T-cell (primary cell): ENCODE data around the gene CEP350. TPM values are rescaled to one million over a fixed set of nuclear protein-coding genes. Genes with fewer than 3 reads are reported as not detected.

Source experiments
- ATAC-seq, 4 experiments: fragments of 200-7000 bp in 3 of 4; fragments of 150-1000 bp in 1 of 4; cut with Tn5 transposase; replicated peaks in 1 of 4; 1 replicate in 3 of 4; 2 replicates in 1 of 4; pipeline ENCODE4 v1.10.0; 2021; ENCODE audit warnings: moderate library complexity in 3 of 4, mild to moderate bottlenecking in 2 of 4, moderate number of reproducible peaks in 1 of 4
- CTCF ChIA-PET, 2 donors: fragments of 300-600 bp; sonication (Branson Sonifier 250); formaldehyde crosslinking; loops; one replicate each; lab custom pipeline; 2022; ENCODE audit warnings: antibody characterized with exemption in 2 of 2; lab: Charles Lee
- POLR2A ChIA-PET, 2 donors: fragments of 300-600 bp; sonication (Branson Sonifier 250); formaldehyde crosslinking; loops; one replicate each; lab custom pipeline; 2022; ENCODE audit warnings: antibody characterized with exemption in 2 of 2; lab: Charles Lee
- DNase-seq, 35 experiments: peaks; one replicate each; pipeline versions ENCODE4 v3.0.0 to v3.0.0-alpha.2; 2013 to 2023
- H3K27ac ChIP-seq: one replicate; pipeline ENCODE4 v1.5.1; 2013; ENCODE audit warnings: low read length
- H3K27me3 ChIP-seq, 2 experiments: replicated peaks in 1 of 2; 1 replicate in 1 of 2; 2 replicates in 1 of 2; pipeline versions ENCODE4 v1.6.1 to v1.7.0; 2013; ENCODE audit warnings: low read length in 1 of 2, mixed read lengths in 1 of 2; ENCODE audit not compliant: control insufficient read depth in 2 of 2, insufficient read depth in 2 of 2; ENCODE audit errors: extremely low read depth in 1 of 2
- H3K36me3 ChIP-seq, 2 donors: 1 replicate in 1 of 2; 2 replicates in 1 of 2; pipeline versions ENCODE4 v1.6.1 to v1.7.0; 2013; ENCODE audit warnings: low read length in 1 of 2; ENCODE audit not compliant: control insufficient read depth in 2 of 2, insufficient read depth in 1 of 2; ENCODE audit errors: extremely low read depth in 1 of 2
- H3K4me1 ChIP-seq, 2 experiments: 1 replicate in 1 of 2; 2 replicates in 1 of 2; pipeline versions ENCODE4 v1.6.1 to v1.7.0; 2013; ENCODE audit warnings: low read length in 2 of 2, mixed read lengths in 1 of 2; ENCODE audit not compliant: insufficient read depth in 2 of 2, control insufficient read depth in 1 of 2; ENCODE audit errors: extremely low read depth in 1 of 2
- H3K4me3 ChIP-seq, 2 donors: 1 replicate in 1 of 2; 2 replicates in 1 of 2; pipeline versions ENCODE4 v1.5.1 to v1.7.0; 2013; ENCODE audit warnings: mild to moderate bottlenecking in 2 of 2, low read length in 1 of 2, moderate library complexity in 1 of 2; ENCODE audit not compliant: control insufficient read depth in 1 of 2; ENCODE audit errors: extremely low read depth in 1 of 2
- H3K9me3 ChIP-seq: 2 replicates; pipeline ENCODE4 v1.7.0; 2013
- H3K27ac Mint-ChIP-seq, 2 donors: one replicate each; pipeline ENCODE4 v1.8.0; 2020 to 2021; ENCODE audit warnings: mild to moderate bottlenecking in 2 of 2, mixed read lengths in 2 of 2
- H3K27me3 Mint-ChIP-seq, 2 donors: one replicate each; pipeline ENCODE4 v1.8.0; 2021 to 2022; ENCODE audit warnings: mixed read lengths in 2 of 2
- H3K36me3 Mint-ChIP-seq: one replicate; pipeline ENCODE4 v1.8.0; 2021; ENCODE audit warnings: mixed read lengths
- H3K4me1 Mint-ChIP-seq, 3 donors: one replicate each; pipeline ENCODE4 v1.8.0; 2020 to 2022; ENCODE audit warnings: mixed read lengths in 3 of 3, mild to moderate bottlenecking in 1 of 3
- H3K4me3 Mint-ChIP-seq, 3 donors: one replicate each; pipeline ENCODE4 v1.8.0; 2020 to 2022; ENCODE audit warnings: mild to moderate bottlenecking in 3 of 3, mixed read lengths in 3 of 3, moderate library complexity in 3 of 3
- H3K9me3 Mint-ChIP-seq, 3 donors: one replicate each; pipeline ENCODE4 v1.8.0; 2020 to 2022; ENCODE audit warnings: mixed read lengths in 3 of 3
- WGBS: methylation state at CpG from one replicate; pipeline ENCODE4 v1.1.5; 2013; ENCODE audit warnings: missing lambda C conversion rate; ENCODE audit not compliant: insufficient coverage; 5-methylcytosine and 5-hydroxymethylcytosine counted together
- total RNA-seq, 35 experiments: library from RNA in 6 of 35; stranded (reverse) in 6 of 35; fragments of 120-200 nt in 1 of 35; gene quantifications; one replicate each; pipeline versions ENCODE4 v1.2.1 to v1.2.4 and lab custom pipeline; 2013 to 2026

The CEP350 gene
- total RNA-seq, 5 donors from 2014 or later (not counting 1 experiment from before 2014, with no cell fraction given) = 62.1 to 81.3 (median 72.3) TPM

DNA sequence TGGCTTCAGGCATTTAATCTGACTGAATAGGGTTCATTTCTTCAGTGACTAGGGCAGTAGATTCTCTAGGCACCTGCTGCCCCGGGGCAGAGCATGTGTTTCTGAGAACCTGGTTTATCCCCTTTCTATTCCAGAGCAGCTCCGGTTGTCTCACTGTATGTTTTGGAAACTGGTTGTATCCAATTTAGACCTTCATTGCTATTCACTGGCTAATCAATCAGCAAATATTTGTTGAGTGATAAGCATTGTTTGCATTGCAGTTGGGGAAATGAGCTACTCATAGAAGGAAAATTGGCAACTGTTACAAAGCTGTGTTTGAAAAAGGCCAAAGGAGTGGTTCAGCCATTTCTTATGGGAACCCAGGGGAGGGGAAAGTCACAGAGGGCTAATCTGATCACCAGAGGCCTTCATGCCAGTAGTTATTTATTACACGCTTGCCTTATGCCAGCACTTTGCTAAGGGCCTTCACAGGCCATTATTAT, 203.0 kb downstream of the CEP350 start:
- ChIA-PET POLR2A (interaction anchor here in 1 of 2 donors (0.6 kb wide), 1 partner anchor 92 kb away, joined by 4 read pairs; no protein-coding TSS in a partner anchor), CTCF (interaction anchor here in 1 of 2 donors (0.5 to 1.3 kb wide), 5 partner anchors 140 to 474 kb away, joined by 3 to 4 read pairs (median 3); partner anchors contain the start of gene XPR1)
- Histone ChIP-seq H3K27ac (no peak overlapping the region), H3K27me3 (no peaks in the 10 kb centered on the region), H3K36me3 (no peaks in the 10 kb centered on the region), H3K9me3 (no peaks in the 10 kb centered on the region), H3K4me1 (peaks cover 7 to 16% of the 10 kb centered on the region in 2 experiments), H3K4me3 (no peak overlapping the region)
- Mint-ChIP-seq H3K27me3 (no peaks in the 10 kb centered on the region), H3K27ac (no peak overlapping the region), H3K9me3 (no peaks in the 10 kb centered on the region), H3K4me1 (peaks cover 25 to 54% (median 45%) of the 10 kb centered on the region in 3 donors), H3K36me3 (peaks cover 2% of the 10 kb centered on the region), H3K4me3 (no peak overlapping the region)
- WGBS = no CpG with 5 or more reads among the region's 3 CpGs
- no peak for DNase-seq
- no peak for ATAC-seq

DNA sequence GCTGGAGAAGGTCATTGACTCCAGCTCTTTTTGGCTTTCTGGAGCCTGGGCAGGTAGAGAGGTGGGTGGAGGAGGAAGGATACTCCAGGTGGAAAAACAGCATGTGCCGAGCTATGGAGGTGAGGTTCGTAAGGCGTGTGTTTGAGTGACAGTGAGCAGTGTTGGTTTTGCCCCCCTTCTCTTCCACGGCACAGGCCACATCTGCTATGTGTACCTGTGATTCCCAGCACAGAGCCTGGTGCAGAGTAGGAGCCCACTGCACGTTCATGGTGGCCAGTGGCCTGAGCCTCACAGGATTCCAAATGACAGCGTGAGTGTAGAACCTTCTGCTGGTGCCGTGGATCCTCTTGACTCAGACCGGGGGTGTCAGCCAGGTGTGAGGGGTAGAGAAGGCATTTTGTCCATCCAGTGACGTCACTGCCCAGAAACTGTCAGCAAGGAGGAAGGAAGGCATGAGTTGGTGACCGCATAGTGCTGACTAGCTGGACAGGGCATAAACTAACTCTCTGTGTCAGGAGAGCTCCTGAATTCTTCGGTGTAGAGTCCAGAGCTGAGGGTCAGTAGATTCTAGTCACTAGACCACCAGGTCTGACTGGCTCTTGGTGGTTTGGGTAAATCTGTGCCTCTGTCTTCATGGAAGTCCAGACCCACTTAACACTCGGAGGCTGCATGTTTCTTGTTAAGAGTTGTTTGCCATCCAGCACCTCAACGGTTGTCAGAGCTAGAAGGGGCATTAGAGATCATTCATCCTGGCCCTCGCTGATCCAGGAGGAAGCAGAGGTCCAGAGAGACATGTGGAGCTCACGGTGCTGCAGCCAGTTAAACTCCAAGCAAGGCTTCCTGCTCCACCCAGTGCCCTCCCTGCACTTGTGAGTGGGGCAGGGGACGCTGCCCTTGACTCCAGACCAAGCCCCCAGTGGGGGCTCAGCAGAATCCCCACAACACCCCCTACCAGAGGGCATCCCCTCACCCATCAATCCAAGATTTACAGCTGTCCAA, 203.8 kb downstream of the CEP350 start:
- no peaks in the 10 kb centered on the region for H3K36me3 ChIP-seq
- no peaks in the 10 kb centered on the region for H3K27me3 ChIP-seq
- H3K9me3 Mint-ChIP-seq = no peaks in the 10 kb centered on the region
- ChIA-PET POLR2A (no interaction called here), CTCF (interaction anchor here (0.6 to 1.3 kb wide), 5 partner anchors 10 to 452 kb away, joined by 3 read pairs; no protein-coding TSS in a partner anchor)
- no peak overlapping the region for H3K4me3 Mint-ChIP-seq
- H3K9me3 ChIP-seq = no peaks in the 10 kb centered on the region
- H3K27me3 Mint-ChIP-seq = no peaks in the 10 kb centered on the region
- H3K27ac Mint-ChIP-seq = no peak overlapping the region
- H3K4me3 ChIP-seq = no peak overlapping the region
- H3K4me1 Mint-ChIP-seq = peaks cover 23 to 54% (median 45%) of the 10 kb centered on the region in 3 donors
- H3K27ac ChIP-seq = no peak overlapping the region
- H3K36me3 Mint-ChIP-seq = peaks cover 2% of the 10 kb centered on the region
- peaks cover 7 to 16% of the 10 kb centered on the region in 2 experiments for H3K4me1 ChIP-seq
- DNase-seq (no peak), ATAC-seq (no peak)
- WGBS = 94% methylated on average over 16 of the region's 16 CpGs

DNA sequence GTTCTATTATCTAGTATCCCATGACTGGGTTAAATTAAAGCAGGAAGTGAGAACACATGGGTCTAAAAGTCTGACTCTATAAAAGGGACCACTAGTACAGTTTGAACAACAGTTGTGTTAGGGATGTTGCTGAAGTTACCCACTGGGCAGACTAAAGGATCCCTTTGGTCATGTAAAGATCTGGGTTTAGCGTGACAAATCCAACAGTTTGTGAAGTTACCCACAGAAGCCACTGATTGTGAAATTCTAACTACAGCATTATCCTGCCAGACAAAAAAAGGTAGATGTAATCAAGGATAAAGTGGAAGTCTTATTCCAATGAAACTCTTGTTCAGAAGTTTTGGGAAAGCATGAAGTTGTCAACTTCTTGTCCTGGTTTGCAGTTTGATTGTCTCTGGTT, 205.7 kb downstream of the CEP350 start:
- DNase-seq = no peak
- Mint-ChIP-seq H3K36me3 (peaks cover 2% of the 10 kb centered on the region), H3K9me3 (no peaks in the 10 kb centered on the region), H3K27ac (no peak overlapping the region), H3K27me3 (no peaks in the 10 kb centered on the region), H3K4me1 (peaks cover 19 to 51% (median 44%) of the 10 kb centered on the region in 3 donors), H3K4me3 (no peak overlapping the region)
- ChIA-PET POLR2A (no interaction called here), CTCF (interaction anchor here in 1 of 2 donors (0.8 kb wide), 1 partner anchor 19 kb away, joined by 4 read pairs; no protein-coding TSS in a partner anchor)
- H3K4me3 ChIP-seq = no peak overlapping the region
- peaks cover 3 to 5% of the 10 kb centered on the region in 2 experiments for H3K4me1 ChIP-seq
- H3K36me3 ChIP-seq = no peaks in the 10 kb centered on the region
- no CpG with 5 or more reads among the region's 1 CpG for WGBS
- ATAC-seq = no peak
- no peaks in the 10 kb centered on the region for H3K9me3 ChIP-seq
- no peaks in the 10 kb centered on the region for H3K27me3 ChIP-seq
- no peak overlapping the region for H3K27ac ChIP-seq

DNA sequence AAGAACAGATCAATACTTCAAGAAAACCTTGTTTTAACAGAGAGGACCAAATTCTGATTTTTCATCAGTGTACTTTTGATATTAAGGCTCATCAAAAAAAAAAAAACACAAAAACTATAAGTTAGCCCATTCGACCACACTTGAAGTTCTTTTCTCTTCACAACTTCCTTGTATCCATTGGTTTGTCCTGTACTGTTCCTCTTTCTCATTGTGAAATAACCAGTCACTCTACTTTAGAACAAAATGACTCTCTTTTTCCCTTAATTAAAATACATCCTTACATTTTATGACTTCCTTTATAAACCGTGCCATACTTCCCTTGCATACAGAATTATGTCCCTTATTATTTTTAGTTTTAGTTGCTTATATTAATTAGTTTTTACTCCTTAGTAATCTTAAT, 208.4 kb downstream of the CEP350 start:
- DNase-seq = no peak
- H3K4me3 Mint-ChIP-seq = no peak overlapping the region
- no peak overlapping the region for H3K27ac Mint-ChIP-seq
- no peaks in the 10 kb centered on the region for H3K27me3 Mint-ChIP-seq
- Histone ChIP-seq H3K9me3 (no peaks in the 10 kb centered on the region), H3K4me1 (no peaks in the 10 kb centered on the region), H3K27me3 (no peaks in the 10 kb centered on the region), H3K36me3 (peaks cover 0 to 10% of the 10 kb centered on the region in 2 donors), H3K4me3 (no peak overlapping the region), H3K27ac (no peak overlapping the region)
- H3K4me1 Mint-ChIP-seq = peaks cover 3 to 26% (median 24%) of the 10 kb centered on the region in 3 donors
- WGBS = no CpG with 5 or more reads among the region's 2 CpGs
- no peak for ATAC-seq
- no peaks in the 10 kb centered on the region for H3K9me3 Mint-ChIP-seq
- CTCF ChIA-PET = no interaction called here
- peaks cover 2% of the 10 kb centered on the region for H3K36me3 Mint-ChIP-seq
- POLR2A ChIA-PET = no interaction called here

Other genes starting within 250 kb of the CEP350 start
- under 1 TPM in 1 of 5 donors, not detected in 4; 0.25 TPM for gene FAM163A, start 211.5 kb upstream of the CEP350 start, total RNA-seq
- 10 to 100 TPM; 39.6 to 65.9 (median 42.9) TPM for gene TOR1AIP2, start 77.0 kb upstream of the CEP350 start, total RNA-seq
- 10 to 100 TPM; 41.1 to 60.3 (median 44.7) TPM for gene TOR1AIP1, start 72.5 kb upstream of the CEP350 start, total RNA-seq
- 10 to 100 TPM; 19.7 to 32.5 (median 28.2) TPM for gene QSOX1, start 200.1 kb downstream of the CEP350 start, total RNA-seq